Testis (tissue), 3 donors: ENCODE data around the gene PRDM2. TPM values are rescaled to one million over a fixed set of nuclear protein-coding genes. Genes with fewer than 3 reads are reported as not detected.
A peak's percentile ranks its signal among the peaks of the same experiment; 100 is the strongest.

Source experiments
- DNase-seq: peaks from one replicate; pipeline ENCODE4 v3.0.0-alpha.2; 2019
- H3K27ac ChIP-seq, 2 donors: fragments of 200-600 bp; sonication (generic); one replicate each; pipeline ENCODE4 v1.5.1; 2019
- H3K27me3 ChIP-seq: fragments of 200-600 bp; sonication (generic); one replicate; pipeline ENCODE4 v1.5.1; 2019
- H3K36me3 ChIP-seq: fragments of 200-600 bp; sonication (generic); one replicate; pipeline ENCODE4 v1.5.1; 2017; ENCODE audit warnings: low read depth; ENCODE audit errors: missing control alignments
- H3K4me1 ChIP-seq: fragments of 200-600 bp; sonication (generic); one replicate; pipeline ENCODE4 v1.5.1; 2019
- H3K4me3 ChIP-seq, 2 donors: fragments of 200-600 bp; sonication (generic); one replicate each; pipeline ENCODE4 v1.5.1; 2017 to 2019
- H3K9me3 ChIP-seq: fragments of 200-600 bp; sonication (generic); one replicate; pipeline ENCODE4 v1.5.1; 2017
- POLR2A ChIP-seq: fragments of 450-650 bp; IDR thresholded peaks from one replicate; pipeline ENCODE4 v1.6.1; 2017; ENCODE audit warnings: antibody characterized with exemption, mild to moderate bottlenecking, moderate library complexity
- whole genome bisulfite sequencing, 2 donors: methylation state at CpG; one replicate each; pipeline ENCODE4 v1.1.5; 2018; 5-methylcytosine and 5-hydroxymethylcytosine counted together
- intact Hi-C: fragments of 100-400 bp; cut with DNase I; formaldehyde crosslinking; loops from one replicate; pipeline ENCODE4 v1.15.1; 2023; ENCODE audit warnings: low total_unique reads
- polyA plus RNA-seq: library from polyadenylated mRNA; stranded (reverse); fragments of 350-450 nt; fragmentation: Illumina TruSeq; extraction: RNeasy Lipid Tissue Mini Kit (QIAGEN cat#74804); gene quantifications from one replicate; pipeline ENCODE4 v1.2.3, GENCODE V29; 2014; ENCODE audit warnings: low read depth, low replicate concordance; ENCODE audit not compliant: insufficient read depth
- total RNA-seq, 2 donors: library from RNA; depleted of rRNA; stranded (reverse); fragments of >200 nt; gene quantifications; one replicate each; pipeline ENCODE4 v1.2.3, GENCODE V29; 2016
- TF ChIP-seq, protein P1 (sequence below), 3 experiments: fragments of 450-650 bp in 2 of 3; fragments of 200-600 bp in 1 of 3; sonication (generic) in 1 of 3; IDR thresholded peaks; one replicate each; pipeline ENCODE4 v1.5.1; 2016 to 2019; ENCODE audit warnings: antibody characterized with exemption in 3 of 3, mild to moderate bottlenecking in 2 of 3, moderate library complexity in 1 of 3

The PRDM2 gene
- total and polyA plus RNA-seq, 3 donors from 2014 or later: 43.5 to 75.1 (median 55.5) TPM

DNA sequence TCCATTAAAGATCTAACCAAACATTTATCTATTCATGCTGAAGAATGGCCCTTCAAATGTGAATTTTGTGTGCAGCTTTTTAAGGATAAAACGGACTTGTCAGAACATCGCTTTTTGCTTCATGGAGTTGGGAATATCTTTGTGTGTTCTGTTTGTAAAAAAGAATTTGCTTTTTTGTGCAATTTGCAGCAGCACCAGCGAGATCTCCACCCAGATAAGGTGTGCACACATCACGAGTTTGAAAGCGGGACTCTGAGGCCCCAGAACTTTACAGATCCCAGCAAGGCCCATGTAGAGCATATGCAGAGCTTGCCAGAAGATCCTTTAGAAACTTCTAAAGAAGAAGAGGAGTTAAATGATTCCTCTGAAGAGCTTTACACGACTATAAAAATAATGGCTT lies 81.2 kb downstream of the PRDM2 start:
- H3K4me1 ChIP-seq: peaks cover 23% of the 10 kb centered on the region
- intact Hi-C loops: no loop called here
- no peaks in the 10 kb centered on the region for H3K27me3 ChIP-seq
- H3K4me3 ChIP-seq: no peak overlapping the region
- DNase-seq: no peak
- no peaks in the 10 kb centered on the region for H3K9me3 ChIP-seq
- TF ChIP-seq, protein P1, sequence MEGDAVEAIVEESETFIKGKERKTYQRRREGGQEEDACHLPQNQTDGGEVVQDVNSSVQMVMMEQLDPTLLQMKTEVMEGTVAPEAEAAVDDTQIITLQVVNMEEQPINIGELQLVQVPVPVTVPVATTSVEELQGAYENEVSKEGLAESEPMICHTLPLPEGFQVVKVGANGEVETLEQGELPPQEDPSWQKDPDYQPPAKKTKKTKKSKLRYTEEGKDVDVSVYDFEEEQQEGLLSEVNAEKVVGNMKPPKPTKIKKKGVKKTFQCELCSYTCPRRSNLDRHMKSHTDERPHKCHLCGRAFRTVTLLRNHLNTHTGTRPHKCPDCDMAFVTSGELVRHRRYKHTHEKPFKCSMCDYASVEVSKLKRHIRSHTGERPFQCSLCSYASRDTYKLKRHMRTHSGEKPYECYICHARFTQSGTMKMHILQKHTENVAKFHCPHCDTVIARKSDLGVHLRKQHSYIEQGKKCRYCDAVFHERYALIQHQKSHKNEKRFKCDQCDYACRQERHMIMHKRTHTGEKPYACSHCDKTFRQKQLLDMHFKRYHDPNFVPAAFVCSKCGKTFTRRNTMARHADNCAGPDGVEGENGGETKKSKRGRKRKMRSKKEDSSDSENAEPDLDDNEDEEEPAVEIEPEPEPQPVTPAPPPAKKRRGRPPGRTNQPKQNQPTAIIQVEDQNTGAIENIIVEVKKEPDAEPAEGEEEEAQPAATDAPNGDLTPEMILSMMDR (IDR thresholded peaks at IDR 0.05): no peak
- no peak for TF ChIP-seq POLR2A
- no peaks in the 10 kb centered on the region for H3K36me3 ChIP-seq
- 76 to 79% methylated on average over 6 of the region's 6 CpGs for WGBS, 2 donors
- H3K27ac ChIP-seq: no peak overlapping the region

DNA sequence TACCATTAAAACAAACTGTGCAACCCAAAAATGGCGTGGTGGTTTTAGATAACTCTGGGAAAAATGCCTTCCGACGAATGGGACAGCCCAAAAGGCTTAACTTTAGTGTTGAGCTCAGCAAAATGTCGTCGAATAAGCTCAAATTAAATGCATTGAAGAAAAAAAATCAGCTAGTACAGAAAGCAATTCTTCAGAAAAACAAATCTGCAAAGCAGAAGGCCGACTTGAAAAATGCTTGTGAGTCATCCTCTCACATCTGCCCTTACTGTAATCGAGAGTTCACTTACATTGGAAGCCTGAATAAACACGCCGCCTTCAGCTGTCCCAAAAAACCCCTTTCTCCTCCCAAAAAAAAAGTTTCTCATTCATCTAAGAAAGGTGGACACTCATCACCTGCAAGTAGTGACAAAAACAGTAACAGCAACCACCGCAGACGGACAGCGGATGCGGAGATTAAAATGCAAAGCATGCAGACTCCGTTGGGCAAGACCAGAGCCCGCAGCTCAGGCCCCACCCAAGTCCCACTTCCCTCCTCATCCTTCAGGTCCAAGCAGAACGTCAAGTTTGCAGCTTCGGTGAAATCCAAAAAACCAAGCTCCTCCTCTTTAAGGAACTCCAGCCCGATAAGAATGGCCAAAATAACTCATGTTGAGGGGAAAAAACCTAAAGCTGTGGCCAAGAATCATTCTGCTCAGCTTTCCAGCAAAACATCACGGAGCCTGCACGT lies 82.1 kb downstream of the PRDM2 start:
- no peaks in the 10 kb centered on the region for H3K9me3 ChIP-seq
- no peak overlapping the region for H3K4me3 ChIP-seq
- no peak for TF ChIP-seq POLR2A
- TF ChIP-seq, protein P1 (IDR thresholded peaks at IDR 0.05): no peak
- H3K27ac ChIP-seq: no peak overlapping the region
- peak; percentile 35 for DNase-seq
- H3K27me3 ChIP-seq: no peaks in the 10 kb centered on the region
- intact Hi-C loops: no loop called here
- H3K4me1 ChIP-seq: peaks cover 23% of the 10 kb centered on the region
- 57 to 58% methylated on average over 20 of the region's 20 CpGs for WGBS, 2 donors
- H3K36me3 ChIP-seq: no peaks in the 10 kb centered on the region

DNA sequence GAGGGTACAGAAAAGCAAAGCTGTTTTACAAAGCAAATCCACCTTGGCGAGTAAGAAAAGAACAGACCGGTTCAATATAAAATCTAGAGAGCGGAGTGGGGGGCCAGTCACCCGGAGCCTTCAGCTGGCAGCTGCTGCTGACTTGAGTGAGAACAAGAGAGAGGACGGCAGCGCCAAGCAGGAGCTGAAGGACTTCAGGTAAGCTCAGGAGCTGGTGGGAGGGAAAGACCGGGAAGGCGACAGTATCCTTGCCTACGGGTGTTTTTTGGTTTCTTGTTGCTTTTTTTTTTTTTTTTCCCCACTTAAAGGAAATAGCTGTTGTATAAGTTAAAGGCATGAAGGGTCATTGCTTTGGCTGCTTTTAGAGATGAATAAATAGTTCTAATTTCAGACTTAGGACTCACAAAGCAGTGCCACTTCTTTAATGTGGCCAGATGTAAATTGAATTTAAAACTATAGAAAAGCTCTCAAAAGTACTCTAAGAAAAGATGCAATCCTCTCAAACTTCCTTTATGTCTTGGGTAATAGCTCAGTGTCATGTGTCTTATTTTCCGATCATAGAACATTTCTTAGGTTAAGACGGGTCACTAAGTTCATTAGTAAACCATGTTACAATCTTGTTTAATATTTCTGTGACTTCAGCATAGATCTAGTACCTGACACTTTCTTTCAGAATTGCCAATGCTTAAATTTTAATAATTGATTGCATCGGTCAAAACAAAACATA lies 82.8 kb downstream of the PRDM2 start:
- H3K9me3 ChIP-seq: no peaks in the 10 kb centered on the region
- no peak overlapping the region for H3K4me3 ChIP-seq
- no peaks in the 10 kb centered on the region for H3K27me3 ChIP-seq
- no peaks in the 10 kb centered on the region for H3K36me3 ChIP-seq
- no peak overlapping the region for H3K27ac ChIP-seq
- H3K4me1 ChIP-seq: peaks cover 23% of the 10 kb centered on the region
- no peak for DNase-seq
- TF ChIP-seq, protein P1 (IDR thresholded peaks at IDR 0.05): no peak
- no peak for TF ChIP-seq POLR2A
- intact Hi-C loops: no loop called here
- 69 to 71% methylated on average over 12 of the region's 12 CpGs for WGBS, 2 donors

GRCh38 chr1:13783551-13783950 lies 83.6 kb downstream of the PRDM2 start:
- WGBS, 2 donors: 69 to 81% methylated on average over 5 of the region's 5 CpGs
- no peak overlapping the region for H3K4me3 ChIP-seq
- TF ChIP-seq, protein P1 (IDR thresholded peaks at IDR 0.05): no peak
- TF ChIP-seq POLR2A: no peak

More at GRCh38 chr1:13783551-13783950, 83.6 kb downstream of the PRDM2 start:
- no peak for DNase-seq
- Histone ChIP-seq H3K9me3 (no peaks in the 10 kb centered on the region), H3K27ac (no peak overlapping the region), H3K27me3 (no peaks in the 10 kb centered on the region), H3K36me3 (no peaks in the 10 kb centered on the region), H3K4me1 (peaks cover 23% of the 10 kb centered on the region)
- intact Hi-C loops: no loop called here
